Neuronal stem cell (in vitro differentiated cells): Measurements from ENCODE around the gene SRCIN1.
A peak's percentile ranks its signal among the peaks of the same experiment; 100 is the strongest.

Experiments
- DNase-seq: peaks from one replicate; pipeline ENCODE4 v3.0.0-alpha.2; 2013; ENCODE audit warnings: low spot score
- H2AFZ ChIP-seq: one replicate; pipeline ENCODE4 v1.6.1; 2013; ENCODE audit warnings: mild to moderate bottlenecking, low read length, inconsistent platforms
- H2AK5ac ChIP-seq: 2 replicates; pipeline ENCODE4 v1.6.1; 2013; ENCODE audit warnings: low read depth, mild to moderate bottlenecking, inconsistent platforms, low read length, moderate library complexity, mixed read lengths
- H2BK120ac ChIP-seq: 2 replicates; pipeline ENCODE4 v1.6.1; 2013; ENCODE audit warnings: low read depth, mild to moderate bottlenecking, inconsistent platforms, low read length, moderate library complexity, mixed read lengths
- H2BK12ac ChIP-seq: one replicate; pipeline ENCODE4 v1.6.1; 2013; ENCODE audit warnings: low read length, inconsistent platforms
- H2BK15ac ChIP-seq: 2 replicates; pipeline ENCODE4 v1.6.1; 2013; ENCODE audit warnings: mild to moderate bottlenecking, low read length, inconsistent platforms, mixed read lengths
- H2BK5ac ChIP-seq: one replicate; pipeline ENCODE4 v1.6.1; 2013; ENCODE audit warnings: inconsistent platforms, mild to moderate bottlenecking, low read length, moderate library complexity
- H3K14ac ChIP-seq: one replicate; pipeline ENCODE4 v1.6.1; 2013; ENCODE audit warnings: low read length, inconsistent platforms
- H3K18ac ChIP-seq: 2 replicates; pipeline ENCODE4 v1.6.1; 2013; ENCODE audit warnings: low read length, inconsistent platforms
- H3K23ac ChIP-seq: 2 replicates; pipeline ENCODE4 v1.6.1; 2013; ENCODE audit warnings: low read depth, mild to moderate bottlenecking, mixed read lengths, low read length, inconsistent platforms; ENCODE audit not compliant: poor library complexity
- H3K27ac ChIP-seq: replicated peaks from 3 replicates; pipeline ENCODE4 v1.5.1; 2013; ENCODE audit warnings: low read length, inconsistent platforms
- H3K27me3 ChIP-seq, 3 experiments: 2 replicates each; pipeline ENCODE4 v1.6.1; 2013; ENCODE audit warnings: low read length in 3 of 3, mild to moderate bottlenecking in 2 of 3, inconsistent platforms in 1 of 3, low read depth in 1 of 3, mixed read lengths in 1 of 3, moderate library complexity in 1 of 3; ENCODE audit not compliant: control insufficient read depth in 3 of 3, insufficient read depth in 3 of 3
- H3K36me3 ChIP-seq, 2 donors: replicated peaks in 1 of 2; 2 replicates each; pipeline ENCODE4 v1.6.1; 2013; ENCODE audit warnings: low read length in 2 of 2; ENCODE audit not compliant: control insufficient read depth in 2 of 2, insufficient read depth in 2 of 2
- H3K4ac ChIP-seq: 2 replicates; pipeline ENCODE4 v1.6.1; 2013; ENCODE audit warnings: inconsistent platforms, mild to moderate bottlenecking, low read length, moderate library complexity
- H3K4me1 ChIP-seq, 2 donors: 1 replicate in 1 of 2; 2 replicates in 1 of 2; pipeline ENCODE4 v1.6.1; 2013; ENCODE audit warnings: low read length in 2 of 2, low read depth in 1 of 2; ENCODE audit not compliant: control insufficient read depth in 2 of 2, insufficient read depth in 1 of 2
- H3K4me2 ChIP-seq: one replicate; pipeline ENCODE4 v1.6.1; 2013; ENCODE audit warnings: mild to moderate bottlenecking, low read length, inconsistent platforms; ENCODE audit not compliant: insufficient read depth, poor library complexity, severe bottlenecking
- H3K4me3 ChIP-seq, 2 donors: 2 replicates each; pipeline ENCODE4 v1.5.1; 2013; ENCODE audit warnings: low read length in 2 of 2, mild to moderate bottlenecking in 2 of 2, inconsistent platforms in 1 of 2, moderate library complexity in 1 of 2
- H3K79me1 ChIP-seq: one replicate; pipeline ENCODE4 v1.6.1; 2013; ENCODE audit warnings: low read depth, mild to moderate bottlenecking, inconsistent platforms, low read length, moderate library complexity
- H3K9ac ChIP-seq: one replicate; pipeline ENCODE4 v1.6.1; 2013; ENCODE audit warnings: mild to moderate bottlenecking, low read depth, low read length, inconsistent platforms; ENCODE audit not compliant: poor library complexity
- H3K9me3 ChIP-seq, 2 donors: replicated peaks in 1 of 2; 2 replicates each; pipeline versions ENCODE3 to v1.6.1; 2013; ENCODE audit warnings: low read length in 2 of 2, mild to moderate bottlenecking in 2 of 2, inconsistent platforms in 1 of 2, low read depth in 1 of 2, mixed read lengths in 1 of 2, moderate library complexity in 1 of 2; ENCODE audit not compliant: control insufficient read depth in 2 of 2, insufficient read depth in 1 of 2
- H4K8ac ChIP-seq: one replicate; pipeline ENCODE4 v1.6.1; 2013; ENCODE audit warnings: low read depth, mild to moderate bottlenecking, inconsistent platforms, low read length, moderate library complexity
- H4K91ac ChIP-seq: one replicate; pipeline ENCODE4 v1.6.1; 2013; ENCODE audit warnings: low read length, low read depth, mild to moderate bottlenecking, inconsistent platforms; ENCODE audit not compliant: poor library complexity
- WGBS, 2 donors: extraction: QIAGEN DNeasy Blood & Tissue Kit; methylation state at CpG; one replicate each; pipeline ENCODE4 v1.1.7; 2013; ENCODE audit warnings: missing lambda C conversion rate in 2 of 2, mixed read lengths in 1 of 2; ENCODE audit not compliant: insufficient read length in 2 of 2, insufficient replicate concordance in 1 of 2; ENCODE audit errors: extremely low coverage in 2 of 2; 5-methylcytosine and 5-hydroxymethylcytosine counted together

SRCIN1 gene

DNA sequence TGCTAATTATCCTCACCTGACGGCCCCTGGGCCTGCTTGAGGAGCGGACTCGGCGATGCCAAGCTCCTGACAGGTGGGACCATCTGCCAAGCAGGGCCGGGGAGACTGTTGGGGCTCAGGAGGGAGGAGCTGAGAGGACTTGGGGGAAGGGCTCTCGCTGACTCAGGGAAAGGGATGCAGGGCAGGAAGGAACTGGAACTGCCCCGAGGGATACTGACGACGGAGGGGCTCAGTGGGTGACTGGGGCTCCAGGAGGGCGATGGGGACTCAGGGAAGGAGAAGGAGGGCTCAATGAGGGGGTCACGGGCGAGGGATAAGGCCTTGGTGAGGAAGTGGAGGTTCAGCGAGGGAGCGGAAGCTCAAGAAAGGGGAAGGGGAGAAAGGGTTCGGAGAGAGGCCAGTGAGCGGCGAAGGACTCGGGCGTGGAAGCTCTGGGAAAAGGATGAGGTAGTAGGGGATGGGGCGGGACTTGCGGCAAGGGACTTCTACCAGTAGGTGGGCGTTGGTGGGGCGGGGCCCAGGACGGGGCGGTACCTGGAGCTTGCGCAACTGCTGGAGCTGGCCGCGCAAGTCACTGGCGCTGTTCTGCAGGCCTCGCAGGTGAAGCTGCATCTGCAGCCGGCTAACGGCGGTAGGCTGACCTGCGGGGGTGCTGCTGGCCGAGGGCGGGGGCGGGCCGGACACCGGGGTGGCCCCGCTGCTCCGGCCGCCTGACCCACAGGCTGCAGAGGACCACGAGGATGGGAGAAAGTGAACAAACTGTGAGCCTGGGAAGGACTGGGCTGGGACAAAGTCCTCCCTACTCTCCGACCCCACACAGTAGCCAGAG is 46.5 kb downstream of the SRCIN1 start:
- Histone ChIP-seq H3K27ac (no peak overlapping the region), H3K27me3 (peaks cover 9 to 56% (median 30%) of the 10 kb centered on the region in 3 experiments), H3K18ac (peak overlapping the region; percentile 55), H3K23ac (no peak overlapping the region), H2AFZ (peak overlapping the region; percentile 91), H2BK120ac (no peak overlapping the region), H2BK5ac (no peak overlapping the region), H2AK5ac (no peak overlapping the region), H3K9ac (peak overlapping the region; percentile 39), H2BK15ac (peak overlapping the region; percentile 37), H3K4me3 (peak overlapping the region; percentile 37 to 60), H2BK12ac (no peak overlapping the region), H4K8ac (no peak overlapping the region), H4K91ac (no peak overlapping the region), H3K79me1 (no peaks in the 10 kb centered on the region), H3K9me3 (peaks cover 0 to 3% of the 10 kb centered on the region in 2 donors), H3K36me3 (peaks cover 0 to 9% of the 10 kb centered on the region in 2 donors), H3K4me2 (peak overlapping the region; percentile 80), H3K14ac (no peak overlapping the region), H3K4ac (no peak overlapping the region), H3K4me1 (peaks cover 36 to 38% of the 10 kb centered on the region in 2 donors)
- peak; percentile 72 for DNase-seq
- WGBS, 2 donors = no CpG with 5 or more reads among the region's 44 CpGs

DNA sequence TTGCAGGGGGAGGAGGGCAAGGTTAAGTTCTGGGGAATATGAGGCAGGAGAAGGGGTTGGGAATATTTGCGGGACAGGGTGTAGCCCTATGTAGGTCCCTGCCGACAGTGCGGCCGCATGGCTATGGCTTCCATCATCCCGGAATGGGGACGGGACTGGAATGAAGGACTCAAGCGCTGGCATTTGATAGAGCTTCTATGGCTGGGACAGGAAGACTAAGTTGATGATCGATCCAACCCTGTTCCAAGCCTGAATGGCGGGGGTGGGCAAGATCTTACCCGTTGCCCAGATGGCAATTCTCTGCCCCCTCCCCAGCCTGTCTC is 47.1 kb downstream of the SRCIN1 start:
- peak overlapping the region; percentile 65 for H3K9ac ChIP-seq
- H2AFZ ChIP-seq = peak overlapping the region; percentile 91
- peak overlapping the region; percentile 37 for H2BK15ac ChIP-seq
- peaks cover 0 to 3% of the 10 kb centered on the region in 2 donors for H3K9me3 ChIP-seq
- WGBS, 2 donors = no CpG with 5 or more reads among the region's 10 CpGs
- peak overlapping the region; percentile 37 to 69 for H3K4me3 ChIP-seq
- no peak overlapping the region for H2BK5ac ChIP-seq
- H3K4ac ChIP-seq = no peak overlapping the region
- peaks cover 30 to 33% of the 10 kb centered on the region in 2 donors for H3K4me1 ChIP-seq
- H3K36me3 ChIP-seq = peaks cover 0 to 9% of the 10 kb centered on the region in 2 donors
- no peak overlapping the region for H4K91ac ChIP-seq
- H3K14ac ChIP-seq = peak overlapping the region; percentile 77
- H3K27ac ChIP-seq = no peak overlapping the region
- no peak overlapping the region for H4K8ac ChIP-seq
- peak overlapping the region; percentile 3 for H3K23ac ChIP-seq
- peak overlapping the region; percentile 10 for H2BK120ac ChIP-seq
- H3K4me2 ChIP-seq = peak overlapping the region; percentile 80
- H2BK12ac ChIP-seq = no peak overlapping the region
- H2AK5ac ChIP-seq = no peak overlapping the region
- H3K79me1 ChIP-seq = no peaks in the 10 kb centered on the region
- peak overlapping the region; percentile 55 for H3K18ac ChIP-seq
- no peak for DNase-seq
- H3K27me3 ChIP-seq = peaks cover 6 to 51% (median 29%) of the 10 kb centered on the region in 3 experiments

DNA sequence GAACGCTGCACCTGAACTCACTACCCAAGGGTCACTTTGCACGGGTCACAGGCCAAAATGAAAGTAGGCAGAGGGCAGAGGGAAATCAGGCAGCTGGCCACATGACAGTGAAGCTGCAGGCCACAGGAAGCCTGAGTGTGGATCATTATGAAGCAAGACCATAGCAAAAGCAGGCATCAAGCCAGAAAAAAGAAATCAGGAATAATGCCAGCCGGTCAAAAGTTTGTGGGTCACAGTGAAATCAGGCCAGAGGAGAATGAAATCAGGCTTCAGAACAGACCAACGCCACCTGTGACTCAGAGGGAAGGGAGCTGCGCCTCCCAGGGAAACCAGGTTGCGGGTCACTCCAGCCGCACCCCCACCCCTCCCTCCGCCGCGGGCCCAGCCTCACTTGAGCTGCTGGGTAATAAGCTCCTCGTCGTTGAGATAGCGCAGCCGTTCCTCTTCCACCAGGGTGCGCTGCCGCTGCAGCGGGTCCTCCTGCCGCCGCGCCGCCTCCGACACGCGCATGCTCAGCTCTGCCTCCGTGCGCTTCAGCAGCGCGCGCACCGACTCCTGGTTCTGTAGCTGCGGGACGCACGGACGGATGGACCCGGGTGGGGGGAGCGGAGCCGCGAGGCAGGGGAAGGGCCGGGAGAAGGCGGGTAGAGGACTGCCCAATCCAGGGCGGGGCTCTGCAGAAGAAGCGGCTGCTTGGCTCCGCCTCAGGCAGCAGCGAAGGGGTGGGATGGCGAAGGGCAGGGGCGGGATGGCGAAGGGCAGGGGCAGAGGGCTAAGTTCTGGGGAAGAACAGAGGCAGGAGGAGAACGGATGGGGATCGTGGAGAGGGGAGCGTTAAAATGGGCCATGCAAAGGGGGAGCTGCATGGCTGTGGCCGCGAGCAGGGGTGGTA is 47.7 kb downstream of the SRCIN1 start:
- Histone ChIP-seq H3K23ac (peak overlapping the region; percentile 3), H3K9me3 (peaks cover 0 to 3% of the 10 kb centered on the region in 2 donors), H2AK5ac (peak overlapping the region; percentile 34), H3K4me2 (peak overlapping the region; percentile 80), H2AFZ (peak overlapping the region; percentile 91), H2BK5ac (no peak overlapping the region), H3K4me1 (peaks cover 24 to 27% of the 10 kb centered on the region in 2 donors), H3K27me3 (peaks cover 6 to 44% (median 24%) of the 10 kb centered on the region in 3 experiments), H3K14ac (peak overlapping the region; percentile 77), H3K4ac (no peak overlapping the region), H2BK15ac (peak overlapping the region; percentile 37), H4K8ac (no peak overlapping the region), H3K4me3 (peak overlapping the region; percentile 37 to 70), H3K18ac (peak overlapping the region; percentile 69), H2BK120ac (peak overlapping the region; percentile 10), H2BK12ac (peak overlapping the region; percentile 85), H3K27ac (no peak overlapping the region), H3K79me1 (no peaks in the 10 kb centered on the region), H3K36me3 (peaks cover 0 to 9% of the 10 kb centered on the region in 2 donors), H4K91ac (no peak overlapping the region), H3K9ac (peak overlapping the region; percentile 65)
- no CpG with 5 or more reads among the region's 52 CpGs for WGBS, 2 donors
- DNase-seq = peak; percentile 93
